NCI-H2107 treated with DMSO at 0.1 percent for 48 hours (cell line): ENCODE data around the gene INKA2.

ENCODE experiments used
- DNase-seq: peaks from one replicate; lab custom pipeline; 2025; ENCODE audit not compliant: unreplicated experiment; lab: John Stamatoyannopoulos, UW

Gene INKA2

DNA sequence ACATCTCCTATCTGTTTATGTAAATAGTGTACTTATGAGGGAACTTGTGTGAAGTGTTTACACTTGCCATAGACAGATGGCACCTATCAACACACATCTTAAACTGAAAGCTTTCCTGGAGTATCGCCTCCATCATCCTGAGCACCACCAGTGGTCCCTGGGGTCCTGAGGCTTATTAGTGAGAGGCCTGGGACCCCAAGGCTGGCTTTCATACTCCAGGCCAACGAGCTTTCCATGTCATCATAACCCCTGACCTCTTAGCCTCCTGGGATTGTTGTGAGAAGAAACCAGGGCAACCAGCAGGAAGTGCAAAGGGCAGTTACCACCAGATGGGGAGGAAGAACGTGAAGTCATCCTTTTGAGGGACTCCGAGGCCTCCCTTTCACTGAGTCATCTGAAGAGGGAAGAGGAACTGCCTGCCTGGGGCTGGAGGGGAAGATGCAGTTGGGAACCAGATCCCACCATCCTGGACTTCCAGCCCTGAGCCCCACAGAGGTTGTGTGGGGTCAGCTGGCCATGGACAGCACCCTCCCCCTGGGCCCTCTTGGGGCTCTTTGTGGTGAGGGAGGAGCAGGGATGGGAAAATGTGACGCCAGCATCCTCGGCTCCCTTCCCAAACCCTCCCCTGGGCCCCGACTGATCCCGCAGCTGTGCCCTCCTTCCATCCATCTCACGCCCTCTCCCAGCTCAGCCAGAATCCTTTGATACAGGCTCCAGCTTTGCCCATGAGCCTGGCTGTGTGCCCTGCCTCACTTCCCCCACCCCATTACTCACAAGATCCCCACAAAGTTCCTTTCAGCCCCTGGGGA lies 5.8 kb downstream of the INKA2 start:
- no peak for DNase-seq

DNA sequence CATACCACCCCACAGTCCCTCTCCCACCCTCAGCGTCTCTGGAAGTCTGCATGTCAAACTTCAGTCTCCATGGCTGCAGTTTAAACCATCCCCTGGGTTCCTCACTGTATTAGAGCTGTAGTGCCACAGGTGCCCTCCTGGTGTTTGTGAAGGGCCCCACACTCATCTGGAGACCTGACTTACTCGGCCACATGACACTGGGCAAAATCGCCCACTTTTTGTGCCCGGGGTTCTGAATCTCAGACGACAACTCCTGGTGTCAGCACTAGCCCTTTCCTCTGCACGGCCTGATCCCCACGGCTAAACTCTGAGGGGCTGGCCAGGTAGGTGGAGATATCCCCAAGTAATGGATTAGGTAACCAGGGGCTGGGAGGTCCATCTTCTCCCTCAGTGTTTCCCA lies 6.5 kb downstream of the INKA2 start:
- DNase-seq = no peak

DNA sequence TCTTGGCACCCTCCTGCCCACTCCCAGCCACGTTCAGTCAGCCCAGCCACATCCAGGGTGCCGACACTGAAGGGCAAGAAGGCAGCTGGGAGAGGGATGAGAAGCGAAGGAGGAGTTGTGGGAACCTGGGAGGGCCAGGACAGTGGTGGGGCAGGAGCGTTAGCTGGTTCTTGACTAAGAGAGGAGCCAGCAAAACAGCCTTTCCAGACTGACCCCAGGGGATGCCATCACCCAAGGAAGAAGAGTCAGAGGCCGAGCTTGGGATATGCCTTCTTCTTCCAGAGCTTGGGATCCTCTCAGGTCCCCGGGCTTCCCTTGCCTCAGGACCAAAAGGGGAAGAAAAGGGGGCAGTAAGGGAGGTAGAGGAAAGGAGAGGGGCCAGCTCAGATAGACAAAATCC lies 7.2 kb downstream of the INKA2 start:
- DNase-seq = no peak

DNA sequence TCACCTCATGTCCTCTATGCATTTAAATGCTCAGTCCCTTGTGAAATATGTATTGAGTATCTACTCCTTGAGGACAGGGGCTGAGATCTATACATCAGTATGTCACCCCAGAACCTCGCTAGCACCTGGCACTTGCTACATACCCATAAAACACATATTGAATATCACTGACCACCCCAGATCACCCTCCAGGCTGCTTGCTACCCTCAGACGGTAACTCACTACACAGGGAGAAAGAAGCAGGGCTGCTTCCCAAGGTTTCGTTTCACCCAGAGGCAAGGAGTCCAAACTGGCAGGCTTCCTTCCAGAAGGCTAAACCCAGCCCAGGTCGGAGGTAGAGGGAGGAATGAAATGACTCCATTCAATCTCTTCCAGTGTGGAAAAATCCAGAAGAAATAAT lies 8.5 kb downstream of the INKA2 start:
- DNase-seq = no peak

DNA sequence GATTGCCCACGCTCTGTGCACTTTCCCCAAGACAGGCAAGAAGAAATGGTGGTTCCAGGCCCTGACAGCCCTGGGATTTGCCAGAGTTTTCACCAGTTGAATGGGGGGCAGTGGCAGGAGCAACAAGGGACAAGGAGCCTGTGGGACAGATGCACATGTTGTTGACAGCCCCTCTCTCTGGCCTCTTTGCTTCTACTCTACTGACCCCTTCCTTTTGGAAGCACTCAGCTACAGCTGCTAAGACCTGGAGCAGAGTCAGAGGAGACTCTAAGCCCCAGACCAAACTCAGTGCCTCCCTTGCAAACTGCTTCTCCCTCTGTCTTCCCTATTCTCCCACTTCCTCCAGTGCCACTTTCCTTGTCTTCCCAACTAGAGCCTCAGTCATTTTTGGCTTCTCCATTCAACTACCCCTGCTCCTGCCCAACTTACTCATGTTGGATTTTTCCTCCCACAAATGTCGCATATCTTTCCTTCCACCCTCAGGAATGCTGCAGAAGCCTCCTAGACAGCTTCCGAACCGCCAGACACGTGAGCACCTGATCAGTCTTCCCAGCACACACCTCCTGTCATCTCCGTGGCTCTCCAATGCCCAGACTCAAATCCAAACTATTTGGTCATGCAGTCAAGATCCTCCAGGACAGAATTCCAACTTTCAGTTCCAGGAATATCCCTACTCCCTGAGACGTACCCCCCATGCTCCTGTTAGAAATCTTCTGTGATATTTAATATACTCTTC lies 9.1 kb downstream of the INKA2 start:
- DNase-seq = no peak

DNA sequence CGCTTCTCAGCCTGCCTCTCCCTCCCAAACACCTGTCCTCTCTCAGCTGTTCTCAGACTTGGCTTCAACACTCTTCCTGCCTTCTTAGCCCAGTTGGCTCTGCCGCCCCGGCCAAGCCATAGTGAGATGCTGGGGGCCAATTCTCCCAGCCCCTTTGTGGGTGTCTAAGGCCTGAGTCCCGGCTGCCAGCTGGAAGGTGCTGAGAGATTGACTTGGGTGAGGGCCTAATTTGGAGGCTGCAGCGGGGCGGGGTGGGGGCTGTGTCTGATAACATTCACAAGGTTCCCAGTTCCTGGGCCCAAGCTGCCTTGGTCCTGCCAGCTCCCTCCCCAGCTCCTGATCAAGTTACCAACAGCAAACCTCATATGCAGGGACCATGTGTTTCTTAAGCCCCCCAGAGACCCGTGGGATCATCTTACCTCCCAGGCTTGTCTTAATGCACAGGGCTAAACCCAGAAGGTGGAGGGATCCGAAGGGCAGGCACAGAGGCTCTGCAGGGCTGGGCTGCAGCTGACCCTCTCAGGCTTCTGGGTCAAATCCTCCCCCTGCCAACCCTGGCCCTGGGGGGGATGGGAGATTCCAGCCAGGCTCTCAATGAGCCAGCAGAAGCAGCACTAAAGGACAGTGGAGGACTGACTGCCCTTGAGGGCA lies 9.8 kb downstream of the INKA2 start:
- no peak for DNase-seq

DNA sequence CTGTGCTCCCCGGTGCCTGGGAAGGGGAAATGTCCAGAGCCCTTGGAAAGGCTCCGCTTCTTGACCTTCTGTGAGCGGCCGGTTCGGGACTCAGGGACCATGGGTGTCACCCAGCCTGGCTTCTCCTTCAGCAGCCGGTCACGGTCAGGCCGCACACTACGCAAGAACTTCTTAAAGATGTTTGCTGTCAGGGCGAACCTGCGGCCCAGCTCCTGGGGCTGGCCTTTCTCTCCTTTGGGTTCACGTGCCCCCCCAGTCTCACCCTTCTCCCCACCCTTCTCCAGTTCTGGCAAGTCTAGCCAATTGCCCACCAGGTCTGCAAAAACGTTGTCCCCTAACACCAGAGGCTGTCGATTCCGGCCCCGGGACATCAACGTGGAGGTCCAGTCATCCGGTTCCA lies 12.1 kb downstream of the INKA2 start:
- no peak for DNase-seq

DNA sequence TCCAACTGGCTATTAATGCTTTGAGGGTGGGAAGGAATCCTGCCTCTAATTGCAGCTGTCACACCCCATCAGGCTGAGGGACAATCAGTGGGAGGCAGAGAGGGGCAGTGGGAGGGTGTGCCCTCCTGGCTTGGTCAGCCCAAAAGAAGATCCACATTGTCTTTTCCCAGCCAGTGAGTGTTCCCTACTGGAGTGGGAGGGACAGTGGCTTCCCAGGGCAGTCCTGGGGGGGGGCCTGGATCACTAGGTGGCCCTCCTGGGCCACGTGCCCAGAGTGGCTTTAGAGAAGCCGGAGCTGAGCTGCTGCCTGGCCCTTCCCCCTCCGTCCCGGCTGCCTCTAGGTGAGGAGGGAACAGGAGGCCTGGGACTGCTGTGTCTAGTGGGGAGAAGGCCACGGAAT lies 14.0 kb downstream of the INKA2 start:
- DNase-seq = no peak

DNA sequence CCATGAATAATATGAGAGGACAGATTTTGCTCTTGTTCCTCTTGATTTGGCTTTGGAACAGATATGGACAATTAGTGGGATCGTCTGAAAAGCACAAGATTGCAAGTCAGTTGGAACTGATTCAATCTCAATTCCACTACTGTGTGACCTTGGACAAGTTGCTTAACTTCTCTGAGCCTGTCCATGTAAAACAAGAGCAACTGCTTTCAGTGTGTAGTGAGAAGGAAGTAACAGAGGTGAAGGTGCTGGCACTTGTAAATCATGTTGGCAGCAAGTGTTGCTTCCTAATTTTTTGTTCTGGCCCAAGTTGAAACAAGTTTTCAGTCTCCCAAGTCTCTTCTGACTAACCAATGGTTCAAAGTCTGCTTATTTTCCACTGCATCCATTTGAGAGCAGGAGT lies 15.3 kb downstream of the INKA2 start:
- DNase-seq = no peak

DNA sequence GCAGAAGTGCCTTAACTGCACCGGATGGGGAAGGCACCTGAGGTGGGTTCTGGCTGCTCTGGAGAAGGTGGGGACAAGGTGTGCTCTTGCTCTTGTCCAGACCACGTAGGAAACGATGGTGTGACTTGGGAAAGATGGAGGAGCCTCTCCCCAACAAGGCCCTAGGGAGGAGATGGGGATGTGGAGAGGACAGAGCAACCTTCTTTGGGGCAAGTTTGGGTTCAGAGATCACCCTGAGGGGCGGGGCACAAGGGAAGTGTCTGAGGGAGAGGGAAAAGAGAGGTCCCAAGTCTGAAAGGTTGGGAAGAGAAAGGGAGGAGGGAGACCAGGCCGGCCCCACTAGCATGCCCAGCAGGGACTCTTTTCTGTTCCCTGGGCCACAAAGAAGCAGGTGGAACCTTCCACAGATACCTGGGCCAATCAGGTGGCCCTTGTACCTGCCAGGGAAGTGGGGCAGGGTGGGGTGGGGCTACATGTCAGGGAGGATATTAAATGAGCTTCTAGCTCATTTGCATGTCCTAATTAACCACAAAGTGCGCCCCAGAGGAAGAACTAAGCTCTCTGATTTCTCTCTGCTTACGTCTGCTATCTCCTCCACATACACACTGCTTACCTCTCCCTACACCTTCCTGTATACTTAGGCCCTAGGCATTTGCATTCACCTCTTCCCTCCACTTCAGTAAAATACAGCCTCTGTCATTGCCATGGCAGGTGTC lies 15.9 kb downstream of the INKA2 start:
- DNase-seq = peak; percentile 41

DNA sequence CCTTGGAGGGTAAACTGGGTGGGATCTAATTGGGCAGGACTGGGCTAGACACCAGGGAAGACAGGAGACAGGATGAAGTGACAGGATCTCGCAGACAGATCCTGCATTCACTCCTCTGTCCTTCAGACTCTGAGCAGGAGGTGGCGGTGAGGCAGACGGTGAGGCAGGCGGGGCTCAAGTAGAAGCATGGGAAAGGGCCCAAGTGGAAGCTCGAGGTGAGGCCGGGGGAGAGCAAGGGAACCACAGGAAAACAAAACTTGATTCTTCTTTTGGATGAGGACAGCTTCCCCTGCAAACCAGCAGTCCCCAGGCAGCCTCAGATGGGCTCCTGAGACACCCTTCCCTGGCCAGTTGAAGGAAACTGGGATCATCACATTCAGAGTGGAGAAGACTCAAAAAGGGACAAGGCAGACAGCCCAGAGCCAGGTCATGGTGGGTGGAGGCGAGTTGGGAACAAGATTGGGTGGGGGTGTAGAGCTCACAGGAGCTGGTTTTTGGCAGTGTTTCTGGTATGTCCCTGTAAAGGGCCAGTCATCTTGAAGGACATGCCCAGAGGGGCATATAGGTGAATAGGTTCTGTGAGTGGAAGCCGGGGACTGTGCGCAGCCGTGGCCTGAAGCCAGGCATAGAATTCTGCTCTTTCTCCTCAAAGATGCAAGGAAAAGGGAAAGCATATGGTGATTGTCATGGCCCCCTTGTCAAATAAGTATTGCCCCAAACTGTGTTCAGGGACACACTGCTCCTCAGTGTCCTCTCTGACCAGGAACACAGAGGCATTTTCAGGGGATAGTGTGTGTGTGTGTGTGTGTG lies 18.0 kb downstream of the INKA2 start:
- DNase-seq = no peak

DNA sequence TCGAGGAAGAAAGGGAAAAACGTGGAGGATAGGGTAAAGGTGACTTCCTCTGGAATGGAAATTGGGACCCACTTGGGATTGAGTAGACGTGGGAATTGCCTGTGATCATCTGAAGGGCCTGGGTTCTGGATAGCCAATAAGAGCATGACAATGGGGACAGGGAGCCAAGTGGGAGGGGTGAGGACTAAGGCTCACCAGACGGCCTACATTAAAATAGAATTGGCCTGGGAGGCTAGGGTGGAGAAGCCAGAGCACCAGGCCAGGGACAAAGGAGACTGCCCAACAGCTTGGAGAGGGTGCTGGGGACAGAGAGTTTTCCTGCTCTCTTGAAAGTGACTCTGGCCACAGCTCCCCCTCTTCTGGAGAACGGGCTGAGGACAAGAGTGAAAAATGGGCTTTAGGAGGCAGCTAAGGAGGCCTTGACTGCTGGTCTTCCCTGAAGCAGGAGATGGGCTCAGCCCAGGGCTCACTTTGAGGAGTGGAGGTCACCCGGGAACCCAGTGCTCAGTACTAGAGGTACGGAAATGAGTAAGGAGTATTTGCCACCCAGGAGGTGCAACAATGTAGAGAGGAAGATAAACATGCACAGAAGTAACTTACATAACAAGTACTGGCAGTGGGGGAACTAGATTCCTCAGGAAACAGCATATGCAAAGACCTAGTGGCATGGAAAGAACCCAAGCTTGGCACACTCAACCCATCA lies 18.8 kb downstream of the INKA2 start:
- no peak for DNase-seq

DNA sequence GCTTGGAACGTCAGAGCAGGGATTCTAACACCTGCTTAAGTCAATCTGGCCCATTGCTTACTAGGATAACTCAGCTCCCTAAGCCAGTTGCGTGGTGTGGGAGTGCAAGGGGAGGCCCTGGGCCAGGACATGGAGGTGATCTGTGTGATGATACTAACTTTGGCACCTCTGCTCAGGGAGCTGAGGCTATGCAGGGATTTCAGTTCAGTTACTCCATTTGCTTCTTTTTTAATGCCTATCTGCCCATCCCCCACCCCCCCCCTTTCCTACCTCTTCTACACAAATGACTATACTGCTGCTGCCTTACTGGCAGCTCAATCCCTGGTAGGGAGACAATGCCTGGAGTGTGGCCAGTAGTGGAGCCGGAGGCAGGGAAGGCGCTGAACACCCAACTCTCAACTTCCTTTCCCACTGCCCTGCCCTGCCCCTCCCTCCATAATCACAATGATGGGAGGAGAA lies 19.5 kb downstream of the INKA2 start:
- no peak for DNase-seq

DNA sequence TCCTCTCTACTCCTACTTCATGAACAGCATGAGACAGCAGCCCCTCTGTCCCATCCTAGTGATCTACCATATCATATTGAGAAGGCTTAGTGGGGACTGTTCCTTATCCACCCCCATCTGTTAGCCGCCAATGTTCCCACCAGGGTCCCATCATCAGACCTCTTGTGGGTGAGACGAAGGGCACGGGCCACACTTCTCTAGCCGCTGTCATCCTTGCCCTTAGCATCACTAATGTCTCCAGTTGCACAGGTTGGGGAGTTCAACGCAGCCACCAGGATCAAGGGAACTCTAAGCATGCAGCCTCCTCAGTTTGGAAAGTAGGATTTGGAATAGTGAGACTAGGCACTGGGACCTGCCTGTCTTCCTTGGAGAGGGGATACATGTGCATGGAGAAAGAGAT lies 20.1 kb downstream of the INKA2 start:
- no peak for DNase-seq

DNA sequence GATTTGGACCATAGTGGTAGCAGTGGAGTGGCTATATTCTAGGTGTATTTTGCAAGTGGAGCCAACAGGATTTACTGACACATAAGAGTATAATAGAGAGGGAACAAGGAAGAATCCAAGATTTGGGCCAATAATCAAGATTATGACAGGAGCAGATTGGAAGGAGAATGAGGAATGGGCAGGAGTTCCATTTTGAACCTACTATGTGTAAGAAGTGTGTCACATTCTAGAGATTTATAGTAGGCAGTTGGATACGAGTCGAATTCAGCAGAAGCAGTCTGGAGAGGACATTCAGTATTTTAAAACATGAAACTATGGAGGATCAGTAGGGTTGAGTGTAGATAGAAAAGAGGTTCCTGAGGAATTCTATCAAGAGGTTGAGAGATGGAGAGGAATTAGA lies 21.7 kb downstream of the INKA2 start:
- DNase-seq = no peak

DNA sequence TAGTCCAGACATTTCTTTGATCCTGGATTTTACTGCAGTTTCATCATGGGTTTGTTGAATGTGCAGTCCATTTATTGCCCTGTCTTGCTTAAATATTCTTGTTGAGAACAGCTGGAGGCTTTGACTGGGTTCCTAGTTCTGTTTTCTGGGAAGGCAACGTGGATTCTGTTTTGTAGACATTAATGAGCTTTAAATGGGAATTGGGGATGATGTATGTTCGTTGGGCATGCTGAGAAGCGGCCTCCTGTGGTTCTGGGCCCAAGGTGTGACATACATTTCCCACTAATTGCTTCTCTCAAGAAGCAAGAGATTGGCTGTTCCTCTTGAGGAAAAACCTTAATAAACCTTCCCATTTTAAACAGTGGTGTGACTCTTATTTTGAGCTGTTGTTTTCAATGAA lies 22.9 kb downstream of the INKA2 start:
- DNase-seq = no peak

DNA sequence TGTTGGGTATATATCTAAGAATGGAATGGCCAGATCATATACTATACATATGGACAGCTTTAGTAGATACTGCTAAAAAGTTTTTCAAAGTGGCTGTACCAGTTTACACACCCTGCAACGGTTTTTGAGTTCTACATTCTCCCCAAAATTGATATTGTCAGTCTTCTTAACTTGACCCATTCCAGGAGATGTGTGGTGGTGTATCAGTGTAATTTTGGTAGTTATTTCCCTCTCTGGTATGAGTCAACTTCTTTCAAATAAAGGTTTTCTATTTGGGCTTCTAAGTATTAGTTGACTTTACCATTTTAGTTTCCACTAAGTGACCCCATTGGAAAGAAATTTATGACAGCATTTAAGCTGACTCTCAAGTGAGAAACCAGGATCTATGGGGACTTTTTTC lies 29.2 kb downstream of the INKA2 start:
- DNase-seq = no peak

DNA sequence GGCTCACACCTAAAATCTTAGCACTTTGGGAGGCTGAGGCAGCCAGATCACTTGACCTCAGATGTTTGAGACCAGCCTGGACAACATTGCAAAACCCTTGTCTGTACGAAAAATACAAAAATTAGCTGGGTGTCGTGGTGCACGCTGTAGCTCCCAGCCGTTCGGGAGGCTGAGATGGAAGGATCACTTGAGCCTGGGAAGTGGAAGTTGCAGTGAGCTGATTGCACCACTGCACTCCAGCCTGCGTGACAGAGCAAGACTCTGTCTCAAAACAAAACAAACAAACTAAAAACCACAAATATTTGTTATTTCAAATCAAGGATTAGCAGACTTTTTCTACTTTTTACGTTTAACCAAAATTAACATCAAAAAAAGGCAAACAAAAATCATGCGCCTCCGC lies 31.3 kb downstream of the INKA2 start:
- no peak for DNase-seq

DNA sequence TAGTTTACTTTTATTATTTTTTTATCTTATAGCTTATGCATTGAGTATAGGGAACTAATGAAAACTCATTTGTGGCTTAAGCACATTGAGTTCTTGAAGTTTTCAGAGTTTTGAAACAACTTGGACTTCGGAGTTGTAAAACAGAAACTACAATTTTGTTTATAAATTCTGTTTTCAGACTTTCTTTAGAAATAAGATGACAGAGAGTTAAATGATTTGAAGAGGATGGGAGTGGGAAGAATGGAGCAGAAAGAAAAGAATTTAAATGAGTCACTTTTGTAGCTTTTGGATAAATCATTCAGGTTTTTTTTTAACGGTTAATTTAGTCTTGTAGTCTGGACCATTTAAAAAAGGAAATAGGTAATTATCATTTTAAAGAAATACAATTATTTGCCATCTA lies 32.3 kb downstream of the INKA2 start:
- DNase-seq = no peak

DNA sequence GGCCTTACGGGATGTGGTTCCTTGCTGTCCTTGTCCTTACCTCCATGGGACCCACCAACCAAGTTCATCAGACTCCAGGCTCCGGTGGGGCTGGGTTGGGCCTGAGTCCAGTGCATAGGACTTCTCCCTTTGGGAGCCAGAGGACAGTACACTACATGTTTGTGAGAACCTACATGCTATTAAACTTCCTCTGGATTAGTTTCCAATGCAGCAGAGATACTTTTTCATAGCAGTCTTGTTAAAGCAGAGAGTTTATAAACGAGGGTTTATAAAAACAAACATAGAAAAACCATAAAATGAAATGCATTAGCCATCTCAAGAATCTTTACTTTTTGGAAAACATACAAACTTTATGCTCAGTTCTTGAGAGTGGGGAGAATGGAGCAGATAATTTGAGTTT lies 33.4 kb downstream of the INKA2 start:
- no peak for DNase-seq
